ENCODE results near the gene PHF21A. TPM values are rescaled to one million over a fixed set of nuclear protein-coding genes. Genes with fewer than 3 reads are reported as not detected.

Gene PHF21A
- total RNA-seq = 20.2 and 29.1 TPM in 2 replicates

DNA sequence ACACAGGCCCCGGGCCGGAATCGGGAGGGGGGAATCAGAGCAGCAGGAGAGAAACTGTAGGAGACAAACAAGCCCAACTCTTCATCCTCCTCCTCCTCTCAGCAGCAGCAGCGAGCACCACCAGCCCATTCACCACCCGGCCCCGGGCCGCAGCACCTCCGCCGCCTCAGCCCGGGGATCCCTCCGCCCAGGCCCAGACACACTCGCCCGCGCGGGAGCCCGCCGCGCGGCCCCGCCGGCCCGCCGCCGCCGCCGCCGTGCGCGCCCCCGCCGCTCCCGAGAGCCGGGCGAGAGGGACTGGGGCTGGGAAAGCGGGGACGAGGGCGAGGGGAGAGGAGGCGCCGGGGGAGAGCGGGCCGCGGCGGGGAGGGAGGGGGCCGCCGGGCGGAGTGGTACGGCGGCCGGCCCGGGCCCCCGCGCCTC is at the start of gene PHF21A:
Gene PHF21A (minus strand): TSS at position 154 of the 423 bp plus-strand sequence. CDS start 37,235 bp downstream, outside the sequence.

DNA sequence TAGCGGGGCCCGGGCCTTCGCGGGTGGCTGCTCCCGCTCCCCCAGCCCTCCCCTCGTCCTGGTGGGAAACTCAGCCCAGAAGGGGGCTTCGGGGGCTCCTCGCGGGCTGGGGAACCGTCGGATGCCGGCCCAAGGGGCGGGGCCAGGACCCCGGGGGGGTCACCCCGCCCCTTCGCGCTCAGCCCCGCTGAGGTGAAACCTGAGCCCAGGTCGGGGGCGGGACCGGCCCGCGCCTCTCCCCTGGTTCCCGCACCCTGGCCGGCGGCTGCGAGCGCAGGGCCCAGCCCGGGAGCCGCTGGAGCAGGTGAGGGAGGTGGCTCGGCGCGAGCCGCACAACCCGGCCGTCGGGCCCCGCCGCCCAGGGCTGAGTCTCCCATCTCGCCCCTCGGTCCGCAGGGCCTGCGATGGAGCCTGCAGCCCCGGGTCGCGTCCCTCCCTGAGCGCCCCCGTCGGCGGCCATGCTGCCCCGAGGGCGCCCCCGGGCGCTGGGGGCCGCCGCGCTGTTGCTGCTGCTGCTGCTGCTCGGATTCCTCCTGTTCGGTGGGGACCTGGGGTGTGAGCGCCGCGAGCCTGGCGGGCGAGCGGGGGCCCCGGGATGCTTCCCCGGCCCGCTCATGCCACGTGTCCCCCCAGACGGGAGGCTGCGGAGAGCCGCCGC is 198.7 kb downstream of the PHF21A start, which contains the start of gene LARGE2:
Gene LARGE2 (plus strand): TSS at position 232 of the 658 bp plus-strand sequence. CDS start 227 bp downstream, at position 459.

DNA sequence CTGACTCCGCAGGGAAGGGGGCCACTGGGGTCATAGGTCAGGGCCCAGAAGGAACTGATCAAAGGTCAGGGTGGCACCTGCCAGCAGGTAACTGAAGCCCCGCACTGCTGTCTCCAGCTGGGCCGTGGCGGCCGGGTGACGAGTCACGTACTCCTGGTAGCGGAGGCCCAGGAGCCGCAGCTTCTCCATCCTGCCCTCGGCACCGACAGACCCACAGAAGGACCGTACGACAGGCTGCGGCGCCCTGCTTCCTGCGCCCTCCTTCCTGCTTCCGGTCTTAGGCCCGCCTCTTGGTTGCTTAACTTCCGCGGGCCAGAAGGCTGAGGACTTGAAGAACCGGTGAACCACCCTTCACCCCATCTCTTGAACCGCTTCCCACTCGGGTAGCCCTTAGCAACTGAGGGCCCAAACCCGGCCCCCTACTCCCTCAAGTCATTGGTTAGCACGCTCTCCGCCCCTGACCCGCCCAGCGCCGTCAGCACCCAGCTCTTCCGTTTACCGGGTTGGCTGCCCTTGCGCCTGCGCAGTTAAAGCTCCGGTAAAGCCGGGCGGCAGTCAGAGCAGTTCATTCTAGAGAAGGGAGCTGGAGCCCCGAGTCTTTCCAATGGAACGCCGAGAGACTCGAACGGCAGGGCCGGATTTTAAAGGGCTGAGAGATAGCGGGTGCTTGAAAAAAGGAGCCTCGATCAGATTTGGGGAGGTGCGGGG is 203.5 kb downstream of the PHF21A start, which contains the start of gene PEX16:
Gene PEX16 (minus strand): TSS at position 255 of the 708 bp plus-strand sequence. CDS start 66 bp downstream, at position 189.

DNA sequence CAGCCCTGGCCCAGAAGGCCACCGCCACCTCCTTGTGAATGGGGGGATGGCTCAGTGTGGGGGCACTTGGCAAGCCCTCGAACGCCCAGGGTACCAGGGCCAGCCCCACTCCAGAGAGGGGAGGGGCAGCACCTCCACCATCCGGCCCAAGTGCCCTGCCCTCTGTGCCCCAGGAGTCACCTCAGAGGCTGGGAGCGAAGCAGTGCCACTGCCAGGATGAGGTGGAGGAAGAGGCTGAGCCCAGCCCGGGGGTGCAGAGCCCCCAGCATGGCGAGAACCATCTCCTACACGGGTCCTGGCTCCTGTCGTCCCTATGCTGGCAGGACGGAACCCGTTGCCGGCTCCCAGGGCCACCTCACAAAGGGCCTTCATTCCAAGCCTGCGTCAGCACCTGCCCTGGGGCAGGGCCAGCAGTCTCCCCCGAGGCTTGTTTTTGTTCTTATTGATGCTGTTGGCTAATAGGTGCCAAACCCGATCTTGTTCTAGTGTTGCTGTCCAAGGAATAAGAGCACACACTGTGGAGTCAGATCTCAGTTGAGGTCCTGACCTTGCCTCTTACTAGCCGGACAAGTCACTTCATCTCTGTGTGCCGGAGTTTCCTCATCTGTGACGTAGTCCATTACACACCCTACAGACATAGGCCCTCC is 214.2 kb downstream of the PHF21A start, which contains the start of gene FREY1:
Gene FREY1 (minus strand): TSS at position 307 of the 647 bp plus-strand sequence. CDS start 26 bp downstream, at position 281.

DNA sequence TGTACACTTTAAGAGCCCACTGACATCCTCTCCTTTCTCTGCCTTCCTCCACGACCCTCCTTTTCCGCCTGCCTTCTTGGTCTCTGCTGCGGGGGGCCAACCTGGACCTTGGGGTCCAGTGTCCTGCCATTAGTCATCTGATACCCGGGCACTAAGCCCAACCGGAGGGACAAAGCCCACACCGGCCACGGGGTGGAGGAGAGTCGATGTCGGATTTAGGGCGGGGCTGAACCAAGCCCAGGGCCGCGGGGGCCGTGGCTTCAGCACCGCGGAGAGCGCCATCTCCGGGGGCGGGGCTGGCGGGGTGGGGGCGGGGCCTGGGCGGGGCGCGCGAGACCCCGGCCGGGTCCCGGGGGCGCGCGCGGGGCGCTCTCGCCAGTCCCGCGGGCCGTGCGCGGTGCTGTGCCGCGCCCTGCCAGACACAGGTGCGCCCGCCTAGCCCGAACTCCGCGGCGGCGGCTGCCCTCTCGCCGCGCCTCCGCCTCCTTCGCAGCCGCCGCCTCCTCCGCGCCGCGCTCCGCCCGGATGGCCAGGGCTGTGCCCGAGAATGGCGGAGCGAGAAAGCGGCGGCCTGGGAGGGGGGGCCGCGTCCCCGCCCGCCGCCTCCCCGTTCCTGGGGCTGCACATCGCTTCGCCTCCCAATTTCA is 235.9 kb downstream of the PHF21A start, which contains the start of gene MAPK8IP1:
Gene MAPK8IP1 (plus strand): TSS at position 378 of the 647 bp plus-strand sequence. CDS start 170 bp downstream, at position 548.

Other genes starting within 250 kb of the PHF21A start
- 7.6 and 11.4 TPM in 2 replicates for gene MAPK8IP1, start 235.8 kb downstream of the PHF21A start, total RNA-seq
- not detected in 2 replicates for gene FREY1, start 214.2 kb downstream of the PHF21A start, total RNA-seq
- 23.0 and 28.4 TPM in 2 replicates for gene PEX16, start 203.6 kb downstream of the PHF21A start, total RNA-seq
- gene LARGE2, start 198.8 kb downstream of the PHF21A start, total RNA-seq = not detected in 2 replicates
- gene CREB3L1, start 156.2 kb upstream of the PHF21A start, total RNA-seq = 45.9 and 50.5 TPM in 2 replicates
- 38.3 and 40.4 TPM in 2 replicates for gene DGKZ, start 226.0 kb upstream of the PHF21A start, total RNA-seq

Measured in cardiac ventricle fibroblast (primary cell).